H1 (cell line): ENCODE results near the gene SPIRE1.

ENCODE experiments used
- CEBPB ChIP-seq: IDR thresholded peaks from 2 replicates; pipeline ENCODE4 v1.6.1; 2012; ENCODE audit warnings: low read depth, low read length
- CHD1 ChIP-seq: IDR thresholded peaks from 2 replicates; pipeline ENCODE4 v1.6.1; 2012; ENCODE audit warnings: low read depth, low read length, improper control_type of control experiment
- KDM5A ChIP-seq: fragments of 200-600 bp; IDR thresholded peaks from 2 replicates; pipeline ENCODE4 v1.7.1; 2012; ENCODE audit warnings: mild to moderate bottlenecking, low read length, inconsistent platforms, mixed read lengths
- POLR2A ChIP-seq, 2 experiments: IDR thresholded peaks; 1 replicate in 1 of 2; 2 replicates in 1 of 2; pipeline ENCODE4 v1.6.1; 2011; ENCODE audit warnings: low read depth in 2 of 2, low read length in 2 of 2, mild to moderate bottlenecking in 2 of 2; ENCODE audit errors: control extremely low read depth in 1 of 2
- POLR2AphosphoS5 ChIP-seq: IDR thresholded peaks from 2 replicates; pipeline ENCODE4 v1.6.1; 2011; ENCODE audit warnings: low read depth, low read length
- RNF2 ChIP-seq: fragments of 200-900, 300-1000 bp; sonication (generic); IDR thresholded peaks from 2 replicates; pipeline ENCODE4 v1.7.1; 2016; ENCODE audit warnings: borderline replicate concordance, low read depth, mild to moderate bottlenecking, antibody characterized with exemption, low read length; ENCODE audit not compliant: poor library complexity, severe bottlenecking; ENCODE audit errors: missing control alignments
- SRF ChIP-seq: IDR thresholded peaks from 2 replicates; pipeline ENCODE4 v1.6.1; 2011; ENCODE audit warnings: mild to moderate bottlenecking, low read depth, low read length, moderate library complexity
- ZNF274 ChIP-seq: IDR thresholded peaks from 2 replicates; pipeline ENCODE4 v1.7.0; 2012; ENCODE audit warnings: low read length, borderline replicate concordance; ENCODE audit errors: extremely low read depth
- TF ChIP-seq, protein P1 (sequence below), 3 experiments: IDR thresholded peaks; 1 replicate in 2 of 3; 2 replicates in 1 of 3; pipeline versions ENCODE4 v1.5.1 to v1.6.1; 2011; ENCODE audit warnings: low read length in 3 of 3, mild to moderate bottlenecking in 3 of 3, inconsistent platforms in 2 of 3, low read depth in 1 of 3, moderate library complexity in 1 of 3; ENCODE audit not compliant: insufficient read depth in 1 of 3; ENCODE audit errors: control extremely low read depth in 1 of 3
- TF ChIP-seq, protein P2 (sequence below): IDR thresholded peaks from 2 replicates; pipeline ENCODE4 v1.6.1; 2012; ENCODE audit warnings: inconsistent platforms

DNA sequence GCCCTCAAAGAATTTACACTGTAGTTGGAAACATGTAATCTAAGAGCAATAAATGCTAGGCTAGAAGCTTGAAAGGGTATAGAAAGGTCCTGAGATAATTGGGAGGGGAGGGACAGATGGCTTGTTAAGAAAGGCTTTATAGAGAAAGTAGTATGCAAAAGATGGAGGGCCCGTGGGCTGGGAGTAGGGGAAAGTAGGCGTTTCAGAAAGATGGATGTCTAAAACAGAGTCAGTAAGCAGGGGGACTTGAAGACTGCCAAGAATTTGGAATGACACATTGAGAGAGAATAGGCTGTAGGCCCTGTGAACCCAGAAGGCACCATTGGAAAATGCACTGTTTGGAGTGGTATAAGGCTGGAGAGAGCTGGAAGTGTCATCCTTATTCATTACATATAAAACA is 45.8 kb upstream of the SPIRE1 start:
- TF ChIP-seq POLR2A (IDR thresholded peaks at IDR 0.05; ENCODE audit: control extremely low read depth in 1 of 2, low read depth in 2 of 2, low read length in 2 of 2) (no peak), CEBPB (no peak), RNF2 (no peak), ZNF274 (no peak), CHD1 (no peak), POLR2AphosphoS5 (no peak), KDM5A (no peak), SRF (no peak)
- TF ChIP-seq, protein P1, sequence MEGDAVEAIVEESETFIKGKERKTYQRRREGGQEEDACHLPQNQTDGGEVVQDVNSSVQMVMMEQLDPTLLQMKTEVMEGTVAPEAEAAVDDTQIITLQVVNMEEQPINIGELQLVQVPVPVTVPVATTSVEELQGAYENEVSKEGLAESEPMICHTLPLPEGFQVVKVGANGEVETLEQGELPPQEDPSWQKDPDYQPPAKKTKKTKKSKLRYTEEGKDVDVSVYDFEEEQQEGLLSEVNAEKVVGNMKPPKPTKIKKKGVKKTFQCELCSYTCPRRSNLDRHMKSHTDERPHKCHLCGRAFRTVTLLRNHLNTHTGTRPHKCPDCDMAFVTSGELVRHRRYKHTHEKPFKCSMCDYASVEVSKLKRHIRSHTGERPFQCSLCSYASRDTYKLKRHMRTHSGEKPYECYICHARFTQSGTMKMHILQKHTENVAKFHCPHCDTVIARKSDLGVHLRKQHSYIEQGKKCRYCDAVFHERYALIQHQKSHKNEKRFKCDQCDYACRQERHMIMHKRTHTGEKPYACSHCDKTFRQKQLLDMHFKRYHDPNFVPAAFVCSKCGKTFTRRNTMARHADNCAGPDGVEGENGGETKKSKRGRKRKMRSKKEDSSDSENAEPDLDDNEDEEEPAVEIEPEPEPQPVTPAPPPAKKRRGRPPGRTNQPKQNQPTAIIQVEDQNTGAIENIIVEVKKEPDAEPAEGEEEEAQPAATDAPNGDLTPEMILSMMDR (IDR thresholded peaks at IDR 0.05; ENCODE audit: control extremely low read depth in 1 of 3, insufficient read depth in 1 of 3, low read depth in 1 of 3, low read length in 3 of 3): no peak
- TF ChIP-seq, protein P2, sequence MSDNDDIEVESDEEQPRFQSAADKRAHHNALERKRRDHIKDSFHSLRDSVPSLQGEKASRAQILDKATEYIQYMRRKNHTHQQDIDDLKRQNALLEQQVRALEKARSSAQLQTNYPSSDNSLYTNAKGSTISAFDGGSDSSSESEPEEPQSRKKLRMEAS: no peak
